ENCODE data around the gene NIPBL.

DNA sequence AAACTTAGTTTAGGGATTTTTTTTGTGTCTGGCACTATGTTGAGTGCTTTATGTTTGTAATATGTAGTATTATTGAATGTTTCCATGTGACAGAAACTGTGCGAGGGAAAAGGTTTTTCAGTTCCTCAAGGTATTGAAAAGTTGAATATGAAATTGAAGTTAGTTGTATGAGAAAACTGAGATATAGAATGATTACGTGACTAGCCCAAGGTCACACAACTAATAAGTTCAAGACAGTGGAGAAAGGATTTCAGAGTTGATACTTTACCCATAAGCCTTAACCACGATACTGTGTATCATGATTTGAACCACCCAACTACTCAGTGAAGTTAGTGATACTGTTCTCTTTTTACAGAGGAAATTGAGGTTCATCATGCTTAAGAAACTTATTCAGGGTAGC is 5.7 kb downstream of the NIPBL start:
- no peak for TF ChIP-seq GABPA (IDR thresholded peaks at IDR 0.05; ENCODE audit: low read depth, low read length)
- no peak for TF ChIP-seq GABPA (CRISPR knock-in tag; IDR thresholded peaks at IDR 0.05; ENCODE audit: low read depth)
- TF ChIP-seq SIN3A (IDR thresholded peaks at IDR 0.05; ENCODE audit: borderline replicate concordance, low read depth, low read length) = no peak
- no peak for TF ChIP-seq RAD21 (CRISPR knock-in tag; IDR thresholded peaks at IDR 0.05)
- no peak for TF ChIP-seq ZNF292 (CRISPR knock-in tag; IDR thresholded peaks at IDR 0.05; ENCODE audit: borderline replicate concordance, low read depth)
- TF ChIP-seq PCBP1 (IDR thresholded peaks at IDR 0.05; ENCODE audit: borderline replicate concordance, low read depth, low read length) = no peak

Data from HepG2 (cell line).